ENCODE measurements around the gene LRRC9. TPM values are rescaled to one million over a fixed set of nuclear protein-coding genes. Genes with fewer than 3 reads are reported as not detected.

Gene LRRC9
- total and polyA plus RNA-seq, 2 of the 13 experiments (the other 11 are each of a cell fraction or from before 2014, with no cell fraction given): 0.08 to 0.18 TPM

DNA sequence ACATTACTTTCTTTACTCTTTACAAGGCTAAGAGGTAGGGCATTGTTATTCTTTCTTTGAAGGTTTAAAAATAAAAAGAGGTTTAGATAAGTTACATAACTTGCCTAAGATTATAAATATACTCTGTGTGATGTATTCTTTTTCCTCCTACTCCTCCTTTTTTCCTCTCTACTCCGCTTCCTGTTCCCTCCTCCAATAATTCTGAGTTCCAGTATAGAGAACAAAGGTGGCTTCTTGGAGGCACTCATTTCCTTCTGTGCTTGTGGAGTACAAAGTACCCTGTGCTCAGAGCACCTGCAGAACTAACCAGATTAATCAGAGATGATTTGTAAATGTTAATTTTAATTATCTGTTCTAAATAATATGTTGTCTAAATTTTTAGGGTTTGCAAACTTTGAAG is 11.3 kb downstream of the LRRC9 start:
- WGBS (ENCODE audit: low lambda C conversion rate): 3% methylated on average over 1 of the region's 1 CpG
- Histone ChIP-seq H4K20me1 (ENCODE audit: insufficient read depth, low read length) (no peaks in the 10 kb centered on the region), H3K27ac (ENCODE audit: extremely low read length, insufficient read depth, low read length) (no peak overlapping the region), H3K4me2 (ENCODE audit: low read depth, low read length) (no peak overlapping the region), H3K79me2 (ENCODE audit: insufficient read depth, low read length) (no peaks in the 10 kb centered on the region), H3K27me3 (ENCODE audit: control insufficient read depth in 1 of 2, insufficient read depth in 2 of 2, low read length in 2 of 2) (no peaks in the 10 kb centered on the region), H3K4me3 (replicated peaks in 1 of 3; ENCODE audit: insufficient read depth in 1 of 3, low read depth in 2 of 3, low read length in 3 of 3) (no peak overlapping the region), H3K9me3 (ENCODE audit: low read length) (no peaks in the 10 kb centered on the region), H3K9ac (ENCODE audit: insufficient read depth, low read depth, low read length) (no peak overlapping the region), H2AFZ (ENCODE audit: low read length) (no peak overlapping the region), H3K36me3 (replicated peaks in 1 of 2; ENCODE audit: control insufficient read depth in 1 of 2, insufficient read depth in 2 of 2, low read length in 2 of 2) (no peaks in the 10 kb centered on the region), H3K4me1 (ENCODE audit: insufficient read depth, low read length) (no peaks in the 10 kb centered on the region)
- no TSS peak for BruUV-seq (replicated peaks)
- no peak for ATAC-seq
- in situ Hi-C loops (cut with HindIII; ENCODE audit: extremely low pct_ligation_motif_present, low pct_unique_long_range_greater_than_20kb): no loop called here
- no peak for DNase-seq (ENCODE audit: low spot score)
- FAIRE-seq: no peak
- intact Hi-C loops (cut with micrococcal nuclease; ENCODE audit: unreplicated experiment): no loop called here
- POLR2A ChIA-PET: no interaction called here
- CTCF ChIA-PET (ENCODE audit: low intra/inter-chr PET ratio, low total read pairs): no interaction called here
- TF ChIP-seq RBM39 (IDR thresholded peaks at IDR 0.05; ENCODE audit: low read depth, low read length, poor library complexity, severe bottlenecking) (no peak), HNF4G (IDR thresholded peaks at IDR 0.05; ENCODE audit: borderline replicate concordance, low read depth, low read length) (no peak), HNF4G (CRISPR knock-in tag; IDR thresholded peaks at IDR 0.05; ENCODE audit: borderline replicate concordance, low read depth) (no peak), ZNF572 (CRISPR knock-in tag; IDR thresholded peaks at IDR 0.05) (no peak), KDM6A (CRISPR knock-in tag; IDR thresholded peaks at IDR 0.05; ENCODE audit: low read depth) (no peak), NFKBIZ (CRISPR knock-in tag; IDR thresholded peaks at IDR 0.05) (no peak), ZNF703 (CRISPR knock-in tag; IDR thresholded peaks at IDR 0.05; ENCODE audit: borderline replicate concordance) (no peak), POLR2G (IDR thresholded peaks at IDR 0.05; ENCODE audit: low read depth, low read length) (no peak)
- TF ChIP-seq, protein P1, sequence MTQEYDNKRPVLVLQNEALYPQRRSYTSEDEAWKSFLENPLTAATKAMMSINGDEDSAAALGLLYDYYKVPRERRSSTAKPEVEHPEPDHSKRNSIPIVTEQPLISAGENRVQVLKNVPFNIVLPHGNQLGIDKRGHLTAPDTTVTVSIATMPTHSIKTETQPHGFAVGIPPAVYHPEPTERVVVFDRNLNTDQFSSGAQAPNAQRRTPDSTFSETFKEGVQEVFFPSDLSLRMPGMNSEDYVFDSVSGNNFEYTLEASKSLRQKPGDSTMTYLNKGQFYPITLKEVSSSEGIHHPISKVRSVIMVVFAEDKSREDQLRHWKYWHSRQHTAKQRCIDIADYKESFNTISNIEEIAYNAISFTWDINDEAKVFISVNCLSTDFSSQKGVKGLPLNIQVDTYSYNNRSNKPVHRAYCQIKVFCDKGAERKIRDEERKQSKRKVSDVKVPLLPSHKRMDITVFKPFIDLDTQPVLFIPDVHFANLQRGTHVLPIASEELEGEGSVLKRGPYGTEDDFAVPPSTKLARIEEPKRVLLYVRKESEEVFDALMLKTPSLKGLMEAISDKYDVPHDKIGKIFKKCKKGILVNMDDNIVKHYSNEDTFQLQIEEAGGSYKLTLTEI (CRISPR knock-in tag; conservative IDR thresholded peaks at IDR 0.05): no peak
- TF ChIP-seq, protein P2, sequence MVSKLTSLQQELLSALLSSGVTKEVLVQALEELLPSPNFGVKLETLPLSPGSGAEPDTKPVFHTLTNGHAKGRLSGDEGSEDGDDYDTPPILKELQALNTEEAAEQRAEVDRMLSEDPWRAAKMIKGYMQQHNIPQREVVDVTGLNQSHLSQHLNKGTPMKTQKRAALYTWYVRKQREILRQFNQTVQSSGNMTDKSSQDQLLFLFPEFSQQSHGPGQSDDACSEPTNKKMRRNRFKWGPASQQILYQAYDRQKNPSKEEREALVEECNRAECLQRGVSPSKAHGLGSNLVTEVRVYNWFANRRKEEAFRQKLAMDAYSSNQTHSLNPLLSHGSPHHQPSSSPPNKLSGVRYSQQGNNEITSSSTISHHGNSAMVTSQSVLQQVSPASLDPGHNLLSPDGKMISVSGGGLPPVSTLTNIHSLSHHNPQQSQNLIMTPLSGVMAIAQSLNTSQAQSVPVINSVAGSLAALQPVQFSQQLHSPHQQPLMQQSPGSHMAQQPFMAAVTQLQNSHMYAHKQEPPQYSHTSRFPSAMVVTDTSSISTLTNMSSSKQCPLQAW (CRISPR knock-in tag; IDR thresholded peaks at IDR 0.05): no peak
- TF ChIP-seq, protein P3, sequence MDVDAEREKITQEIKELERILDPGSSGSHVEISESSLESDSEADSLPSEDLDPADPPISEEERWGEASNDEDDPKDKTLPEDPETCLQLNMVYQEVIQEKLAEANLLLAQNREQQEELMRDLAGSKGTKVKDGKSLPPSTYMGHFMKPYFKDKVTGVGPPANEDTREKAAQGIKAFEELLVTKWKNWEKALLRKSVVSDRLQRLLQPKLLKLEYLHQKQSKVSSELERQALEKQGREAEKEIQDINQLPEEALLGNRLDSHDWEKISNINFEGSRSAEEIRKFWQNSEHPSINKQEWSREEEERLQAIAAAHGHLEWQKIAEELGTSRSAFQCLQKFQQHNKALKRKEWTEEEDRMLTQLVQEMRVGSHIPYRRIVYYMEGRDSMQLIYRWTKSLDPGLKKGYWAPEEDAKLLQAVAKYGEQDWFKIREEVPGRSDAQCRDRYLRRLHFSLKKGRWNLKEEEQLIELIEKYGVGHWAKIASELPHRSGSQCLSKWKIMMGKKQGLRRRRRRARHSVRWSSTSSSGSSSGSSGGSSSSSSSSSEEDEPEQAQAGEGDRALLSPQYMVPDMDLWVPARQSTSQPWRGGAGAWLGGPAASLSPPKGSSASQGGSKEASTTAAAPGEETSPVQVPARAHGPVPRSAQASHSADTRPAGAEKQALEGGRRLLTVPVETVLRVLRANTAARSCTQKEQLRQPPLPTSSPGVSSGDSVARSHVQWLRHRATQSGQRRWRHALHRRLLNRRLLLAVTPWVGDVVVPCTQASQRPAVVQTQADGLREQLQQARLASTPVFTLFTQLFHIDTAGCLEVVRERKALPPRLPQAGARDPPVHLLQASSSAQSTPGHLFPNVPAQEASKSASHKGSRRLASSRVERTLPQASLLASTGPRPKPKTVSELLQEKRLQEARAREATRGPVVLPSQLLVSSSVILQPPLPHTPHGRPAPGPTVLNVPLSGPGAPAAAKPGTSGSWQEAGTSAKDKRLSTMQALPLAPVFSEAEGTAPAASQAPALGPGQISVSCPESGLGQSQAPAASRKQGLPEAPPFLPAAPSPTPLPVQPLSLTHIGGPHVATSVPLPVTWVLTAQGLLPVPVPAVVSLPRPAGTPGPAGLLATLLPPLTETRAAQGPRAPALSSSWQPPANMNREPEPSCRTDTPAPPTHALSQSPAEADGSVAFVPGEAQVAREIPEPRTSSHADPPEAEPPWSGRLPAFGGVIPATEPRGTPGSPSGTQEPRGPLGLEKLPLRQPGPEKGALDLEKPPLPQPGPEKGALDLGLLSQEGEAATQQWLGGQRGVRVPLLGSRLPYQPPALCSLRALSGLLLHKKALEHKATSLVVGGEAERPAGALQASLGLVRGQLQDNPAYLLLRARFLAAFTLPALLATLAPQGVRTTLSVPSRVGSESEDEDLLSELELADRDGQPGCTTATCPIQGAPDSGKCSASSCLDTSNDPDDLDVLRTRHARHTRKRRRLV (CRISPR knock-in tag; IDR thresholded peaks at IDR 0.05): no peak
- TF ChIP-seq, protein P4, sequence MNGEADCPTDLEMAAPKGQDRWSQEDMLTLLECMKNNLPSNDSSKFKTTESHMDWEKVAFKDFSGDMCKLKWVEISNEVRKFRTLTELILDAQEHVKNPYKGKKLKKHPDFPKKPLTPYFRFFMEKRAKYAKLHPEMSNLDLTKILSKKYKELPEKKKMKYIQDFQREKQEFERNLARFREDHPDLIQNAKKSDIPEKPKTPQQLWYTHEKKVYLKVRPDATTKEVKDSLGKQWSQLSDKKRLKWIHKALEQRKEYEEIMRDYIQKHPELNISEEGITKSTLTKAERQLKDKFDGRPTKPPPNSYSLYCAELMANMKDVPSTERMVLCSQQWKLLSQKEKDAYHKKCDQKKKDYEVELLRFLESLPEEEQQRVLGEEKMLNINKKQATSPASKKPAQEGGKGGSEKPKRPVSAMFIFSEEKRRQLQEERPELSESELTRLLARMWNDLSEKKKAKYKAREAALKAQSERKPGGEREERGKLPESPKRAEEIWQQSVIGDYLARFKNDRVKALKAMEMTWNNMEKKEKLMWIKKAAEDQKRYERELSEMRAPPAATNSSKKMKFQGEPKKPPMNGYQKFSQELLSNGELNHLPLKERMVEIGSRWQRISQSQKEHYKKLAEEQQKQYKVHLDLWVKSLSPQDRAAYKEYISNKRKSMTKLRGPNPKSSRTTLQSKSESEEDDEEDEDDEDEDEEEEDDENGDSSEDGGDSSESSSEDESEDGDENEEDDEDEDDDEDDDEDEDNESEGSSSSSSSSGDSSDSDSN (CRISPR knock-in tag; IDR thresholded peaks at IDR 0.05): no peak
- TF ChIP-seq, protein P5, sequence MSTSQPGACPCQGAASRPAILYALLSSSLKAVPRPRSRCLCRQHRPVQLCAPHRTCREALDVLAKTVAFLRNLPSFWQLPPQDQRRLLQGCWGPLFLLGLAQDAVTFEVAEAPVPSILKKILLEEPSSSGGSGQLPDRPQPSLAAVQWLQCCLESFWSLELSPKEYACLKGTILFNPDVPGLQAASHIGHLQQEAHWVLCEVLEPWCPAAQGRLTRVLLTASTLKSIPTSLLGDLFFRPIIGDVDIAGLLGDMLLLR (CRISPR knock-in tag; IDR thresholded peaks at IDR 0.05): no peak

All from HepG2 (cell line).